ENCODE results near the gene NLGN2.

NLGN2 gene

DNA sequence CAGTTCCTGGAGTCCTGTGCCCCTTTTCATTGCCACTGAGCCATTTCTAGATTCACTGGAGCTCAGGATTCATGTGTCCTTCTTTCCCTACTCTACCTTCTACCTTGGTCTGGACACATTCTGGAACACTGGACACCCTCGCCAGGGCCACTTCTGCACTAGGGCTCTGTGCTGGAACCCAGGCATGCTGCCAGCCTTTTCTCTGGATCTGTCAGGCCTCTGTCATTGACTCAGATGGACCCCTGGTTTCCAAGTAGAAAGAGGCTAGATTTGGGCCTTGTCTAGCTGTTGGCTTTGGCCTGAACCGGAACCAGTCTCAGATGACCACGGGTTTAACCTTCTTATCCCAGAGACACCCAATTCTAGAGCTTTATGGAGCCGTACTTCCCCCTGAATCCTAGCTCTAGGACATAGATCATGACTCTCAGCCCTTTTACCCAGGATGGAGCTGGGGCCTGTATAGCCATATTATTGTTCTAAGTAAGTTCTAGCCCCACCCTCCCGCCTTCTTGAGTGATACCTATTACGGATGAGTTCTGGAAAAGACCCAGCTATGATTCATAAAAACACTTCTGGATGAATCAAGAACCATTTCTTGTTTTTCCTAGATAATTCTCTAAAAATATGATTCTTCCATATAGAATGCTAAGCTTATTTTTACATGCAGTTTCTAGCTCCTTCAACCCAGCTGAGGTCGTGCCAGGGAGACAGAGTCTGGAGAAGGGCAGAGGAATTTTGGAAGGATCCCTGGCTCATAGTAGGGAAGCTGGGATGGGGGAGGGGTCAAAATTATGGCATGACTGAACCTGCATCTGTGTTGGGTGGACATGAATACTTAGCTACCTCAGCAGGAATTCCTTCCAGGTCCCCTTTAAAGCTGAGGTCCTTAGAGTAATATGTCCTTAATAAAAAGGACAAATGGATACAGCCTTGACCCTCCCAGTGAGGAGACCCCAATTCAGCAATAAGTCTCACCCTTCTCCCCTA is 36.1 kb downstream of the NLGN2 start:
- TF ChIP-seq, protein P1, sequence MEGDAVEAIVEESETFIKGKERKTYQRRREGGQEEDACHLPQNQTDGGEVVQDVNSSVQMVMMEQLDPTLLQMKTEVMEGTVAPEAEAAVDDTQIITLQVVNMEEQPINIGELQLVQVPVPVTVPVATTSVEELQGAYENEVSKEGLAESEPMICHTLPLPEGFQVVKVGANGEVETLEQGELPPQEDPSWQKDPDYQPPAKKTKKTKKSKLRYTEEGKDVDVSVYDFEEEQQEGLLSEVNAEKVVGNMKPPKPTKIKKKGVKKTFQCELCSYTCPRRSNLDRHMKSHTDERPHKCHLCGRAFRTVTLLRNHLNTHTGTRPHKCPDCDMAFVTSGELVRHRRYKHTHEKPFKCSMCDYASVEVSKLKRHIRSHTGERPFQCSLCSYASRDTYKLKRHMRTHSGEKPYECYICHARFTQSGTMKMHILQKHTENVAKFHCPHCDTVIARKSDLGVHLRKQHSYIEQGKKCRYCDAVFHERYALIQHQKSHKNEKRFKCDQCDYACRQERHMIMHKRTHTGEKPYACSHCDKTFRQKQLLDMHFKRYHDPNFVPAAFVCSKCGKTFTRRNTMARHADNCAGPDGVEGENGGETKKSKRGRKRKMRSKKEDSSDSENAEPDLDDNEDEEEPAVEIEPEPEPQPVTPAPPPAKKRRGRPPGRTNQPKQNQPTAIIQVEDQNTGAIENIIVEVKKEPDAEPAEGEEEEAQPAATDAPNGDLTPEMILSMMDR (conservative IDR thresholded peaks at IDR 0.05; ENCODE audit: low read length) = no peak
- DNase-seq (ENCODE audit: low read depth) = peak; percentile 21
- no peak overlapping the region for H3K4me3 ChIP-seq (ENCODE audit: low read length)

DNA sequence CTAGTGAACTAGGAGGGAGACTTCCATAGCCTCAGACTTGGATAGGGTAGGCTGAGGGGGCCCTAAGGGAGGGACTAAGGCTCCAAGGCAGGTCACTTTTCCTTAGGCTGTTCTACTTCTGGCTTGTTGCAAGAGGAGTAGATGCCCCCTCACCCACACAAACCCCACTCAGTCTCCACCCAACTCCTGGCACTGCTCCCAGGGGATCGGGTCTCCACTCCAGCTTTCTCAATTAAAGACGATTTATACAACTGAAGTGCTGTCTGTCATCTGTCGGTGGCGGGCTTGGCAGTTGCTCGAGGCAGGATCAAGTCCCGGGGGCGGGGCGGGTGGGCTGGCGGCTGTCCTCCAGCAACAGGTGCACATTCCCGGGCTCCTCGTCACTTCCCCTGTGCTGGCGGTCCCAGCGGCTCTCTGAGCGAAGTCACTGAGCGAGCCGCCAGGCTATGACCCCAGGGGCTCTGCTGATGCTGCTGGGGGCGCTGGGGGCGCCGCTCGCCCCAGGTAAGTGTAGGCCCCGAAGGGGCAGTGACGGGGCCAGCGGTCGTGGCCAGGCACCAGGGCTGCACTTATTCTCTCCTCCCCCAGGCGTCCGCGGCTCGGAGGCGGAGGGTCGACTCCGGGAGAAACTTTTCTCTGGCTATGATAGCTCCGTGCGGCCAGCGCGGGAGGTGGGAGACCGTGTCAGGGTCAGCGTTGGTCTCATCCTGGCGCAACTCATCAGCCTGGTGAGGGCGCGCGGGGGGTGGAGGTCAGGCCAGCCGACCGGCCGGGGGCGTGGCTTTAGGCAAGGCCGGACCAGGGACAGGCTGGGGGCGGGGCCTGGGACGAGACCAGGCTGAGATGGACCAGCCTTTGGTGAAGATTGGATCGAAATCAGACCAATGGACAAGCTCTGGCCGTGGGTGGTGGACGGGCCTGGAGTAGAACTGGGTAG is 37.3 kb downstream of the NLGN2 start, which contains the start of gene CHRNB1:
CHRNB1 (plus strand) TSS at position 380 of the 937 bp plus-strand sequence; CDS start at position 447, 67 bp downstream.
- peak within 1 kb of the TSS; percentile 37 for H3K4me3 ChIP-seq (ENCODE audit: low read length)
- TF ChIP-seq, protein P1 (conservative IDR thresholded peaks at IDR 0.05; ENCODE audit: low read length) = no peak
- DNase-seq (ENCODE audit: low read depth) = no peak

DNA sequence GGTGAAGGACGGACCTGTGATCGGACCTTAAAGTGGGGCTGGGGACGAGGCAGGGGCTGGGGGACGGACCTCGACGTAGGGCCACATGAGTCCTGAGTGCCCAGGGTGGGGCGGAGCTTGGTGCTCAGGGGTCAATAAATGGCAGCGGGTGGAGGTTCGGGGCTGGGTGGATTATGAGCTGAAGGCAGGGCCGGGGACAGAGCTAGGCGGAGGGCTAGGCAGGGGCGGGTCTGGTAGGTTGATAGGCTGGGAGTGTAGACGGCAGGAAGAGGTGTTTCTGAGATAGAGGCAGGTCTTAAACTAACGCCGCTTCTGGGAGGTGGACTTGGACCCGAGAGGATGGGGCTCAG is 37.9 kb downstream of the NLGN2 start:
- TF ChIP-seq, protein P1 (conservative IDR thresholded peaks at IDR 0.05; ENCODE audit: low read length) = no peak
- DNase-seq (ENCODE audit: low read depth) = no peak
- H3K4me3 ChIP-seq (ENCODE audit: low read length) = peak overlapping the region; percentile 37

DNA sequence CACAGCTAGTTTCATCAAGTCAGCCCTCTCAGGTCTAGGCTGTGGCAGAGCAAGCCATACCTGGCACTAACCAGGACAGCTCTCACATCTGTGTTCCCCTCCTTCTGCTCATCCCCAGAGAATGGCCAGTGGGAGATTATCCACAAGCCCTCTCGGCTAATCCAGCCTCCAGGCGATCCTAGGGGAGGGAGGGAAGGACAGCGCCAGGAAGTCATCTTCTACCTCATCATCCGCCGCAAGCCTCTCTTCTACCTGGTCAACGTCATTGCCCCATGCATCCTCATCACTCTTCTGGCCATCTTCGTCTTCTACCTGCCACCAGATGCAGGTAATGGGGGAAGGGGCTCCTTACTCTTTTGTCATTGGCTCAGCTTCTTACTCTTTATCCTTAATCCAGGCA is 40.8 kb downstream of the NLGN2 start:
- DNase-seq (ENCODE audit: low read depth) = no peak
- no peak overlapping the region for H3K4me3 ChIP-seq (ENCODE audit: low read length)
- TF ChIP-seq, protein P1 (conservative IDR thresholded peaks at IDR 0.05; ENCODE audit: low read length) = no peak

DNA sequence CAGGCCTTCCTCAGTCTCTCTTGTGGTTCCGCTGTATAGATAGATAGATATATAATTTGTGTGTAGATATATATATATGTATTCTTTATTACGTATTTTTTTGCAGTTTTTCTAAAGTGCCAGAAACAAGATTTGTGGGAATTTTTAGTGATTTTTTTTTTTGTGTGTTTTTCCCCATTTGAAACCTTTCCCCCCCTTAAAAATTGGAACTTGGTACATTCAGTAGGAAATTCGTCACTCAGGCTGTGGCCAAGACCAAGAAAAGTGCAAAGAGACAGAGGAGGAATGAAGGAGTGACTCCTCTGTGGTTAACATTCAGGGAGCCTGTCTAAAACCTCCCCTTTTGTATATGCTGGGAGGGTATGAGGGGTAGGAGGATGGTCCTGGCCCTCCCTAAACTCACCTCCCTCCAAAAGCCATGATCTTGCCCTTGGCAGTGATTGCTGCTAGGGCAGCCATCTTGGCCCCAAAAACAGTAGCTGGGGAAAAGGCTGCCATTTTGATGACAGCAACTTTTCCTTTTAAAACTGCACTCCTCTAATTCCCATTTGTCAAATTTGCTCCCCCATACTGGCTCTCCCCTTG is 52.4 kb downstream of the NLGN2 start:
- H3K4me3 ChIP-seq (ENCODE audit: low read length) = no peak overlapping the region
- no peak for DNase-seq (ENCODE audit: low read depth)
- TF ChIP-seq, protein P1 (conservative IDR thresholded peaks at IDR 0.05; ENCODE audit: low read length) = no peak

DNA sequence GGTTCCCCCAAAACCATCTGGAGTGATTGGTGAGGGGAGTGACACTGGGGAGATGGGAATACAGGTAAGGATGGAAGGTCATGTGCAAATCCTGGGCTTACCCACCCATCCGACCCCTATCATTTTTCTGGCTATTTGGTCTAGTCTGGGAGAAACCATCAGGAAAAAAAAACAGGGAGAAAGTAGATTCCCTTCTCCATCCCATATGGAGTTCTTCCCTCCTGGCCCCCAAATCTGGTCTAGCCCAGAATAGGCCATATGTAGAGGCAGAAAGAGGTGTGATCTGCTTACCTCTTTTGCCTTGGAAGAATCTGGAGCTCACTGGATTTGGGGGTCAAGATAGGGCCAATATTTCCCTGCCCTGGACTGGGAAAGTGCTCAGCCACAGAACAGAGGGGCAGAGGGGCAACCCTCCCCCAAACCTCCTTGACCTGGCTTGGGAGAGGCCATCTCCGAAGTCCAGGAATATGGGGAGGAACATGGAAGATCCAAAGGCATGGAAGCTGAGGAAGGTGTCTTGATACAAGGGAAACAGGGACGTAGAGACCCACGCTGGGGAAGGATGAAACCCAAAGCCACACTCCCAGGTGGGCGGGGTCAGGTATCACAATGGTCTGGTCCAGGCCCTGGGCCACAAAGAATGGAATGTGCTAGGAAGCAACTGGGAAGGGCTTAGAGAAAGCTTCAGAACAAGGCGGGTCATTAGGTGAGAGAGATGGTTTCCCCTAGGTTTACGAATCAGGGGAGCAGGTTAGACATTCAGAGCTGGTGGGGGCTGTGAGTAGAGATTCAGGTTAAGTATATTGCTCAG is 53.4 kb downstream of the NLGN2 start:
- DNase-seq (ENCODE audit: low read depth) = no peak
- TF ChIP-seq, protein P1 (conservative IDR thresholded peaks at IDR 0.05; ENCODE audit: low read length) = no peak
- H3K4me3 ChIP-seq (ENCODE audit: low read length) = no peak overlapping the region
